ENCODE results near the gene DIMT1. TPM values are rescaled to one million over a fixed set of nuclear protein-coding genes. Genes with fewer than 3 reads are reported as not detected.

Gene DIMT1
- total RNA-seq, 6 experiments from 2014 or later, result 31.0 to 45.9 (median 33.1) TPM

DNA sequence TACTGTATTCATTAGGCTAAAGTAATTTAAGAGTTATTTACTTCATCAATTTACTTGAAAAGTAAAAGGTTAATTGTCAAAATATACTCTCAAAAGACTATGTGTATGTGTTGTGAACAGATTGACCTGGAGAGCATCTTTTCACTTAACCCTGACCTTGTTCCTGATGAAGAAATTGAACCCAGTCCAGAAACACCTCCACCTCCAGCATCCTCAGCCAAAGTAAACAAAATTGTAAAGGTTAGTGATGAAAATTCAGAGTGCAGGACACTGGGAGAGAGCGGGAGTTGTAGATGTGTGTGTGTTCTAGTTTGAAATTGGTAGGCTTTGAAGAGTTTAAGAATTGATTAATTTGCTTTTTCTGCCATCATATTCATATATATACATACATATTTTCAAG, 55.8 kb downstream of the DIMT1 start:
- peaks cover 8% of the 10 kb centered on the region for H3K4me1 Mint-ChIP-seq (ENCODE audit: low read depth)
- H3K27ac Mint-ChIP-seq, result no peak overlapping the region
- H3K36me3 Mint-ChIP-seq (ENCODE audit: low read depth), result peaks cover 4% of the 10 kb centered on the region; the same call in 1 of the 2 replicates
- H3K9me3 Mint-ChIP-seq, result no peaks in the 10 kb centered on the region
- H3K4me3 Mint-ChIP-seq, result no peak overlapping the region
- no peaks in the 10 kb centered on the region for H3K27me3 Mint-ChIP-seq (ENCODE audit: insufficient read depth)
- DNase-seq, result no peak
- TF ChIP-seq CTCF (IDR thresholded peaks at IDR 0.05), result no peak

GRCh38 chr5:62346748-62347147, 57.0 kb downstream of the DIMT1 start:
- Mint-ChIP-seq H3K36me3 (ENCODE audit: low read depth) (no peaks in the 10 kb centered on the region), H3K4me1 (ENCODE audit: low read depth) (peaks cover 16% of the 10 kb centered on the region), H3K27me3 (ENCODE audit: insufficient read depth) (no peaks in the 10 kb centered on the region), H3K9me3 (no peaks in the 10 kb centered on the region), H3K4me3 (no peak overlapping the region), H3K27ac (no peak overlapping the region)
- no peak for DNase-seq
- TF ChIP-seq CTCF (IDR thresholded peaks at IDR 0.05), result no peak

GRCh38 chr5:62343428-62343827, 60.3 kb downstream of the DIMT1 start:
- TF ChIP-seq CTCF (IDR thresholded peaks at IDR 0.05), result no peak
- H3K36me3 Mint-ChIP-seq (ENCODE audit: low read depth), result peaks cover 4% of the 10 kb centered on the region; the same call in 1 of the 2 replicates
- H3K4me1 Mint-ChIP-seq (ENCODE audit: low read depth), result peaks cover 20% of the 10 kb centered on the region
- H3K27ac Mint-ChIP-seq, result no peak overlapping the region
- no peak overlapping the region for H3K4me3 Mint-ChIP-seq
- no peak for DNase-seq
- H3K9me3 Mint-ChIP-seq, result no peaks in the 10 kb centered on the region
- no peaks in the 10 kb centered on the region; the same call in 1 of the 2 replicates for H3K27me3 Mint-ChIP-seq (ENCODE audit: insufficient read depth)

- no peaks in the 10 kb centered on the region for H3K9me3 Mint-ChIP-seq
- H3K4me3 Mint-ChIP-seq, result no peak overlapping the region
- H3K27me3 Mint-ChIP-seq (ENCODE audit: insufficient read depth), result no peaks in the 10 kb centered on the region; the same call in 1 of the 2 replicates
- no peak overlapping the region for H3K27ac Mint-ChIP-seq
- TF ChIP-seq CTCF (IDR thresholded peaks at IDR 0.05), result no peak
- DNase-seq, result no peak
- peaks cover 20% of the 10 kb centered on the region for H3K4me1 Mint-ChIP-seq (ENCODE audit: low read depth)
- H3K36me3 Mint-ChIP-seq (ENCODE audit: low read depth), result peaks cover 4% of the 10 kb centered on the region; the same call in 1 of the 2 replicates
Observed at GRCh38 chr5:62342476-62342837, 61.2 kb downstream of the DIMT1 start.

DNA sequence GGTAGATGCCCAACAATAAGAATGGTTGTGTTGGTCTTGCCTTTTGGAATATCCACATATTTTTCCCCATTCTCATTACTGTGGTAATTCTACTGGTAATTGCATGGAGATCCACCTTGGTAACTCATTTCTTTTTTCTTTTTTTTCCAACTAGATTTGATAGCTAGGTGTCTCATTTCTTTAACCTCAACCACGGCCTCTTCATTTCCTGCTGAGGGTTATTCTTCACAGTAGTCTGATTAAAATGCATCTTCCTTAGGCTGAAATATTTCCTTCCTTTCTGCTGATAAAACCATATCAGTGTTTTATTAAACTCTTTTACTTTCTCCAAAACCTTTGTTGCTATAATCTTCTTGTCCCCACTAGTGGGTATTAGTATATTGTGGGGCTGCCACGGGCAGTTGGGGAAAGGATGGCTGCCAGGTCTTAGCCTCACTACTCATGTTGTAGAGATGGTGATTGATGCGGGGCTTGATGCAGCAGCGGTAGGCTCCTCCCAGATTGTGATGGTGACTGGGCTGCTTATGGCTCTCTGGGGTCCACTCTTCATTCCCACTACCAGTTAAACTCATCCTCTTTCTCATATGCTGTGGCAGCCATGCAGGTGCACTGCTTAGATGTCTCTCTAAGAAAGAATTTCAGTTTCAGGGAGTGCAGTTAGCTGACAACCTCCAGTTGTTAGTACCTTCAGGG, 61.8 kb downstream of the DIMT1 start:
- H3K9me3 Mint-ChIP-seq, result no peaks in the 10 kb centered on the region
- H3K27me3 Mint-ChIP-seq (ENCODE audit: insufficient read depth), result no peaks in the 10 kb centered on the region; the same call in 1 of the 2 replicates
- no peak for TF ChIP-seq CTCF (IDR thresholded peaks at IDR 0.05)
- H3K27ac Mint-ChIP-seq, result no peak overlapping the region
- no peak for DNase-seq
- H3K4me1 Mint-ChIP-seq (ENCODE audit: low read depth), result peaks cover 20% of the 10 kb centered on the region
- no peak overlapping the region for H3K4me3 Mint-ChIP-seq
- peaks cover 4% of the 10 kb centered on the region; the same call in 1 of the 2 replicates for H3K36me3 Mint-ChIP-seq (ENCODE audit: low read depth)
